IMR-90 (cell line): ENCODE results near the gene PLXNA4. TPM values are rescaled to one million over a fixed set of nuclear protein-coding genes. Genes with fewer than 3 reads are reported as not detected.

Source experiments
- ATAC-seq: fragments of 200-7000 bp; cut with Tn5 transposase; 2 replicates; pipeline ENCODE4 v1.9.1; 2020; ENCODE audit warnings: low read depth, mild to moderate bottlenecking, moderate library complexity
- BruUV-seq: library from RNA; stranded (reverse); fragments of 400-500 nt; replicated peaks from 2 replicates; lab custom pipeline; 2021; lab: Mats Ljungman, UMichigan
- CTCF ChIA-PET: fragments of 300-600 bp; formaldehyde crosslinking; extraction: SDS; loops from one replicate; lab custom pipeline; 2021; ENCODE audit warnings: antibody characterized with exemption; lab: Yijun Ruan, JAX
- POLR2A ChIA-PET: fragments of 300-600 bp; sonication (Branson Sonifier 250); formaldehyde crosslinking; loops from one replicate; lab custom pipeline; 2022; ENCODE audit warnings: antibody characterized with exemption; ENCODE audit not compliant: unreplicated experiment; lab: Charles Lee
- DNase-seq: peaks from one replicate; pipeline ENCODE4 v3.0.0; 2013
- H2AFZ ChIP-seq: replicated peaks from 2 replicates; pipeline ENCODE3; 2013; ENCODE audit warnings: low read length, mild to moderate bottlenecking; ENCODE audit not compliant: poor library complexity
- H2AK5ac ChIP-seq: 2 replicates; pipeline ENCODE4 v1.6.1; 2013; ENCODE audit warnings: low read depth, low read length, inconsistent platforms
- H2AK9ac ChIP-seq: replicated peaks from 2 replicates; pipeline ENCODE3; 2013; ENCODE audit warnings: mild to moderate bottlenecking, low read depth, low read length, moderate library complexity; ENCODE audit not compliant: poor library complexity
- H2BK120ac ChIP-seq: 2 replicates; pipeline ENCODE4 v1.6.1; 2013; ENCODE audit warnings: low read depth, low read length, inconsistent platforms
- H2BK15ac ChIP-seq: 3 replicates; pipeline ENCODE4 v1.6.1; 2013; ENCODE audit warnings: low read depth, low read length, inconsistent platforms
- H2BK20ac ChIP-seq: 2 replicates; pipeline ENCODE4 v1.6.1; 2013; ENCODE audit warnings: low read depth, mild to moderate bottlenecking, inconsistent platforms, low read length, moderate library complexity
- H2BK5ac ChIP-seq: 2 replicates; pipeline ENCODE4 v1.6.1; 2013; ENCODE audit warnings: mild to moderate bottlenecking, low read depth, low read length, inconsistent platforms; ENCODE audit not compliant: poor library complexity, severe bottlenecking
- H3K14ac ChIP-seq: replicated peaks from 2 replicates; pipeline ENCODE4 v1.6.1; 2013; ENCODE audit warnings: low read depth, low read length, inconsistent platforms
- H3K18ac ChIP-seq: 2 replicates; pipeline ENCODE4 v1.6.1; 2013; ENCODE audit warnings: low read depth, low read length, control low read depth
- H3K23ac ChIP-seq: 2 replicates; pipeline ENCODE4 v1.6.1; 2013; ENCODE audit warnings: low read depth, low read length, inconsistent platforms
- H3K27ac ChIP-seq: 2 replicates; pipeline ENCODE4 v1.5.1; 2013; ENCODE audit warnings: mild to moderate bottlenecking, control low read depth, low read length; ENCODE audit not compliant: insufficient read depth
- H3K27me3 ChIP-seq: 2 replicates; pipeline ENCODE4 v1.6.1; 2013; ENCODE audit warnings: low read length; ENCODE audit not compliant: control insufficient read depth, insufficient read depth
- H3K36me3 ChIP-seq: 2 replicates; pipeline ENCODE4 v1.6.1; 2013; ENCODE audit warnings: low read length, mixed read lengths; ENCODE audit not compliant: control insufficient read depth, insufficient read depth
- H3K4ac ChIP-seq: 2 replicates; pipeline ENCODE4 v1.6.1; 2013; ENCODE audit warnings: low read depth, low read length, inconsistent platforms
- H3K4me1 ChIP-seq: 2 replicates; pipeline ENCODE4 v1.6.1; 2013; ENCODE audit warnings: low read length, mixed read lengths; ENCODE audit not compliant: control insufficient read depth, insufficient read depth
- H3K4me2 ChIP-seq: 2 replicates; pipeline ENCODE4 v1.6.1; 2013; ENCODE audit warnings: low read depth, mild to moderate bottlenecking, control low read depth, low read length, moderate library complexity
- H3K4me3 ChIP-seq: 2 replicates; pipeline ENCODE4 v1.5.1; 2013; ENCODE audit warnings: low read depth, mild to moderate bottlenecking, control low read depth, low read length, moderate library complexity; ENCODE audit not compliant: insufficient read depth
- H3K56ac ChIP-seq: 2 replicates; pipeline ENCODE4 v1.6.1; 2013; ENCODE audit warnings: low read length, inconsistent platforms; ENCODE audit not compliant: insufficient read depth; ENCODE audit errors: extremely low read depth
- H3K79me1 ChIP-seq, 2 experiments: 2 replicates each; pipeline ENCODE4 v1.6.1; 2013; ENCODE audit warnings: low read length in 2 of 2, inconsistent platforms in 1 of 2, low read depth in 1 of 2
- H3K9ac ChIP-seq: 2 replicates; pipeline ENCODE4 v1.6.1; 2013; ENCODE audit warnings: low read depth, low read length, control low read depth
- H3K9me1 ChIP-seq: 2 replicates; pipeline ENCODE4 v1.6.1; 2013; ENCODE audit warnings: low read length, inconsistent platforms; ENCODE audit not compliant: insufficient read depth
- H3K9me3 ChIP-seq: 2 replicates; pipeline ENCODE4 v1.6.1; 2013; ENCODE audit warnings: low read length; ENCODE audit not compliant: control insufficient read depth, insufficient read depth
- H4K20me1 ChIP-seq: 2 replicates; pipeline ENCODE4 v1.6.1; 2013; ENCODE audit warnings: low read length, inconsistent platforms; ENCODE audit not compliant: insufficient read depth
- H4K5ac ChIP-seq: 2 replicates; pipeline ENCODE4 v1.6.1; 2013; ENCODE audit warnings: mild to moderate bottlenecking, low read depth, low read length, control low read depth
- H4K8ac ChIP-seq, 2 experiments: 2 replicates each; pipeline ENCODE4 v1.6.1; 2013; ENCODE audit warnings: low read depth in 2 of 2, low read length in 2 of 2, control low read depth in 1 of 2, inconsistent platforms in 1 of 2
- H4K91ac ChIP-seq: 2 replicates; pipeline ENCODE4 v1.6.1; 2013; ENCODE audit warnings: low read depth, low read length, inconsistent platforms; ENCODE audit not compliant: insufficient read depth
- BHLHE40 ChIP-seq: fragments of 150-350 bp; IDR thresholded peaks from 2 replicates; pipeline ENCODE4 v1.6.1; 2016; ENCODE audit warnings: mild to moderate bottlenecking, low read depth, low read length
- CEBPB ChIP-seq: IDR thresholded peaks from 2 replicates; pipeline ENCODE4 v1.6.1; 2012; ENCODE audit warnings: low read depth, low read length, improper control_type of control experiment
- CHD1 ChIP-seq: IDR thresholded peaks from 2 replicates; pipeline ENCODE4 v1.6.1; 2012; ENCODE audit warnings: low read depth, low read length, improper control_type of control experiment
- CTCF ChIP-seq: conservative IDR thresholded peaks from 2 replicates; pipeline ENCODE4 v1.5.1; 2012; ENCODE audit warnings: mild to moderate bottlenecking, low read depth, low read length, improper control_type of control experiment
- ELK1 ChIP-seq: fragments of 150-350 bp; IDR thresholded peaks from 2 replicates; pipeline ENCODE4 v1.6.1; 2016; ENCODE audit warnings: low read depth, mild to moderate bottlenecking, low read length, moderate library complexity, borderline replicate concordance
- MAFK ChIP-seq: IDR thresholded peaks from 2 replicates; pipeline ENCODE4 v1.6.1; 2012; ENCODE audit warnings: low read depth, low read length, improper control_type of control experiment
- MAZ ChIP-seq: IDR thresholded peaks from 2 replicates; pipeline ENCODE4 v1.6.1; 2012; ENCODE audit warnings: low read depth, mild to moderate bottlenecking, low read length, improper control_type of control experiment, moderate library complexity, borderline replicate concordance
- MXI1 ChIP-seq: IDR thresholded peaks from 2 replicates; pipeline ENCODE4 v1.6.1; 2012; ENCODE audit warnings: low read depth, mild to moderate bottlenecking, low read length, moderate library complexity, borderline replicate concordance
- POLR2A ChIP-seq: IDR thresholded peaks from 2 replicates; pipeline ENCODE4 v1.6.1; 2012; ENCODE audit warnings: mild to moderate bottlenecking, low read depth, low read length
- RAD21 ChIP-seq: IDR thresholded peaks from 2 replicates; pipeline ENCODE4 v1.6.1; 2012; ENCODE audit warnings: low read length, improper control_type of control experiment
- RCOR1 ChIP-seq: IDR thresholded peaks from 2 replicates; pipeline ENCODE4 v1.6.1; 2012; ENCODE audit warnings: mild to moderate bottlenecking, low read length, improper control_type of control experiment; ENCODE audit not compliant: insufficient replicate concordance
- RFX5 ChIP-seq: IDR thresholded peaks from 2 replicates; pipeline ENCODE4 v1.8.0; 2012; ENCODE audit warnings: low read depth, mild to moderate bottlenecking, low read length, moderate library complexity
- SMC3 ChIP-seq: fragments of 150-350 bp; IDR thresholded peaks from 2 replicates; pipeline ENCODE4 v1.6.1; 2016; ENCODE audit warnings: low read depth, mild to moderate bottlenecking, antibody characterized with exemption, low read length, moderate library complexity
- USF2 ChIP-seq: fragments of 150-350 bp; IDR thresholded peaks from 2 replicates; pipeline ENCODE4 v1.6.1; 2017; ENCODE audit warnings: mild to moderate bottlenecking, antibody characterized with exemption, low read length, low read depth
- WGBS, 2 experiments: methylation state at CpG; one replicate each; pipeline versions ENCODE4 v1.1.5 to v1.1.7; 2013; ENCODE audit warnings: missing lambda C conversion rate in 2 of 2; ENCODE audit not compliant: insufficient read length in 1 of 2; ENCODE audit errors: extremely low coverage in 2 of 2; 5-methylcytosine and 5-hydroxymethylcytosine counted together
- dilution Hi-C: fragments of 300-500 bp; cut with HindIII; formaldehyde crosslinking; loops from one replicate; pipeline ENCODE4 v1.14.3; 2018; ENCODE audit warnings: low sequenced_read_pairs; ENCODE audit not compliant: unreplicated experiment
- in situ Hi-C: fragments of 300-500 bp; cut with MboI; formaldehyde crosslinking; loops from 3 replicates; pipeline ENCODE4 v1.14.3; 2019; ENCODE audit warnings: low sequenced_read_pairs, inconsistent platforms, mixed read lengths
- intact Hi-C: fragments of 100-400 bp; cut with micrococcal nuclease; formaldehyde crosslinking; loops from 2 replicates; pipeline ENCODE4 v1.10.0; 2022
- polyA plus RNA-seq, 3 experiments: library from polyadenylated mRNA; depleted of rRNA; stranded (reverse); fragments of >200 nt; gene quantifications; 2 replicates each; pipeline ENCODE4 v1.2.3, GENCODE V29; 2012; ENCODE audit warnings: low replicate concordance in 1 of 3
- total RNA-seq: library from RNA; depleted of rRNA; stranded (reverse); fragments of >200 nt; gene quantifications from 2 replicates; pipeline ENCODE4 v1.2.3, GENCODE V29; 2012

PLXNA4 gene
- total and polyA plus RNA-seq, 2 of the 4 experiments (the other 2 are of a cell fraction): under 0.01 TPM

GRCh38 chr7:132250480-132251326 lies 325.6 kb downstream of the PLXNA4 start:
- H3K18ac ChIP-seq: no peak overlapping the region
- H2BK120ac ChIP-seq: no peak overlapping the region
- no peak overlapping the region for H3K4ac ChIP-seq
- H3K4me1 ChIP-seq: no peaks in the 10 kb centered on the region
- no peaks in the 10 kb centered on the region for H3K36me3 ChIP-seq
- no peak overlapping the region for H3K9ac ChIP-seq
- TF ChIP-seq CHD1: no peak
- TF ChIP-seq USF2: no peak
- no peak for TF ChIP-seq RCOR1
- TF ChIP-seq MXI1: no peak
- no peak for TF ChIP-seq RFX5
- TF ChIP-seq BHLHE40: no peak
- TF ChIP-seq MAFK: no peak
- no peak for TF ChIP-seq CEBPB
- TF ChIP-seq ELK1: no peak
- no peak for TF ChIP-seq MAZ
- no peak for TF ChIP-seq SMC3
- no peak for TF ChIP-seq RAD21
- TF ChIP-seq CTCF: no peak
- TF ChIP-seq POLR2A: no peak
- H2BK20ac ChIP-seq: no peak overlapping the region
- no peak for DNase-seq
- H3K9me3 ChIP-seq: no peaks in the 10 kb centered on the region
- H4K8ac ChIP-seq: no peak overlapping the region
- H4K91ac ChIP-seq: no peak overlapping the region
- in situ Hi-C loops (no loop called here), dilution Hi-C loops (no loop called here), intact Hi-C loops (loop anchor here (10.0 kb wide), 1 partner anchor 566 kb away; no protein-coding TSS in a partner anchor)
- H4K20me1 ChIP-seq: no peaks in the 10 kb centered on the region
- WGBS, 2 experiments: no CpG with 5 or more reads among the region's 4 CpGs
- no peak overlapping the region for H3K27ac ChIP-seq
- no peak for ATAC-seq
- no peak overlapping the region for H2BK5ac ChIP-seq
- H4K5ac ChIP-seq: no peak overlapping the region
- no peak overlapping the region for H3K23ac ChIP-seq
- no peaks in the 10 kb centered on the region for H3K79me1 ChIP-seq
- no peak overlapping the region for H2AFZ ChIP-seq
- no peak overlapping the region for H2BK15ac ChIP-seq
- no peaks in the 10 kb centered on the region for H3K27me3 ChIP-seq
- H3K56ac ChIP-seq: no peak overlapping the region
- no peak overlapping the region for H3K14ac ChIP-seq
- H3K4me2 ChIP-seq: no peak overlapping the region
- CTCF ChIA-PET: no interaction called here
- BruUV-seq: no TSS peak
- no peak overlapping the region for H3K4me3 ChIP-seq
- H2AK9ac ChIP-seq: no peak overlapping the region
- POLR2A ChIA-PET: no interaction called here
- H2AK5ac ChIP-seq: no peak overlapping the region
- no peaks in the 10 kb centered on the region for H3K9me1 ChIP-seq
